ENCODE results near the gene ARNT2. TPM values are rescaled to one million over a fixed set of nuclear protein-coding genes. Genes with fewer than 3 reads are reported as not detected.

ARNT2 gene
- total RNA-seq, 1 donor from 2014 or later: 0.26 TPM

DNA sequence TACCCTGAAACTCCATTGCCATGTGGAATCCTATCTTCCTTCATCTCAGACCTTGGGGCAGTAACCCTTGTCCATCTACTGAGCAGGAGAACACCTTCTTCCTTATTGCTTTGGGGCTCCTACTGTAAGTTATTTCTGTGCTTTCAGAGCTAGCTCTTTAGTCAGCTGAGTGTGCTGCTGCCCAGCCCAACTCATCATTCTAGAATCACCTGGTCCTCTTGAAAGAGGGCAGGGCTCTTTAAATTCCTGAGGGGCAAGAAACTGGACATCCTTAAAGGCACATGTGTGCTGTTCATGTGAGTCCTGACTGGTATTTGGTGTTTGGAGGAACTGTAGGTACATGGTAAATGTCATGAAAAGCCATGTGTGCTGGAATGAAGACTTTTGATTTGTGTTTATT is 140.9 kb downstream of the ARNT2 start:
- no peaks in the 10 kb centered on the region for H3K36me3 ChIP-seq (ENCODE audit: control insufficient read depth, insufficient read depth, low read length)
- TF ChIP-seq, protein P1, sequence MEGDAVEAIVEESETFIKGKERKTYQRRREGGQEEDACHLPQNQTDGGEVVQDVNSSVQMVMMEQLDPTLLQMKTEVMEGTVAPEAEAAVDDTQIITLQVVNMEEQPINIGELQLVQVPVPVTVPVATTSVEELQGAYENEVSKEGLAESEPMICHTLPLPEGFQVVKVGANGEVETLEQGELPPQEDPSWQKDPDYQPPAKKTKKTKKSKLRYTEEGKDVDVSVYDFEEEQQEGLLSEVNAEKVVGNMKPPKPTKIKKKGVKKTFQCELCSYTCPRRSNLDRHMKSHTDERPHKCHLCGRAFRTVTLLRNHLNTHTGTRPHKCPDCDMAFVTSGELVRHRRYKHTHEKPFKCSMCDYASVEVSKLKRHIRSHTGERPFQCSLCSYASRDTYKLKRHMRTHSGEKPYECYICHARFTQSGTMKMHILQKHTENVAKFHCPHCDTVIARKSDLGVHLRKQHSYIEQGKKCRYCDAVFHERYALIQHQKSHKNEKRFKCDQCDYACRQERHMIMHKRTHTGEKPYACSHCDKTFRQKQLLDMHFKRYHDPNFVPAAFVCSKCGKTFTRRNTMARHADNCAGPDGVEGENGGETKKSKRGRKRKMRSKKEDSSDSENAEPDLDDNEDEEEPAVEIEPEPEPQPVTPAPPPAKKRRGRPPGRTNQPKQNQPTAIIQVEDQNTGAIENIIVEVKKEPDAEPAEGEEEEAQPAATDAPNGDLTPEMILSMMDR (IDR thresholded peaks at IDR 0.05; ENCODE audit: insufficient read depth, low read length, severe bottlenecking): no peak
- DNase-seq (ENCODE audit: low read depth) (no peak), FAIRE-seq (no peak)
- no peak overlapping the region for H3K4me3 ChIP-seq (ENCODE audit: low read depth, low read length)
- no peaks in the 10 kb centered on the region for H3K27me3 ChIP-seq (ENCODE audit: control insufficient read depth, insufficient read depth, low read length)

- Histone ChIP-seq H3K27me3 (ENCODE audit: control insufficient read depth, insufficient read depth, low read length) (no peaks in the 10 kb centered on the region), H3K4me3 (ENCODE audit: low read depth, low read length) (no peak overlapping the region), H3K36me3 (ENCODE audit: control insufficient read depth, insufficient read depth, low read length) (no peaks in the 10 kb centered on the region)
- FAIRE-seq (no peak), DNase-seq (ENCODE audit: low read depth) (no peak)
- TF ChIP-seq, protein P1 (IDR thresholded peaks at IDR 0.05; ENCODE audit: insufficient read depth, low read length, severe bottlenecking): no peak
Measured at GRCh38 chr15:80547264-80547663, 143.1 kb downstream of the ARNT2 start.

DNA sequence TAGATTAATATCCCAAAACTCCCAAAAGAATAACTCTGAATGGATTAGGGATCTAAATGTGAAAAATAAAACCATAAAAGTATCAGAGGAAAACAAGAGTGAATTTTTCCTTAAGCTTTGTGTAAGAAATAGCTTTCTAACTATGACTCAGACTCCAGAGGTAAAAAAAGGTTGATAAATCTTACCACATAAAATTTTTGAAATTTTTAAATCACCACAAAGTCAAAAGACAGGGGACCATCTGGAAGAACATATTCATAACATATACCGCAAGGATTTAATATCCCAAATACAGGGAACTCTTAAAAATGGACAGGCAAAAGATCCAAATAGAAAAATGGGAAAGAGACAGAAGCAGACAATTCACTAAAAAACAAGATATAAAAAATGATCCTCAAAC is 145.0 kb downstream of the ARNT2 start:
- TF ChIP-seq, protein P1 (IDR thresholded peaks at IDR 0.05; ENCODE audit: insufficient read depth, low read length, severe bottlenecking): no peak
- no peak overlapping the region for H3K4me3 ChIP-seq (ENCODE audit: low read depth, low read length)
- FAIRE-seq (no peak), DNase-seq (ENCODE audit: low read depth) (peak; percentile 52)
- no peaks in the 10 kb centered on the region for H3K36me3 ChIP-seq (ENCODE audit: control insufficient read depth, insufficient read depth, low read length)
- H3K27me3 ChIP-seq (ENCODE audit: control insufficient read depth, insufficient read depth, low read length): no peaks in the 10 kb centered on the region

DNA sequence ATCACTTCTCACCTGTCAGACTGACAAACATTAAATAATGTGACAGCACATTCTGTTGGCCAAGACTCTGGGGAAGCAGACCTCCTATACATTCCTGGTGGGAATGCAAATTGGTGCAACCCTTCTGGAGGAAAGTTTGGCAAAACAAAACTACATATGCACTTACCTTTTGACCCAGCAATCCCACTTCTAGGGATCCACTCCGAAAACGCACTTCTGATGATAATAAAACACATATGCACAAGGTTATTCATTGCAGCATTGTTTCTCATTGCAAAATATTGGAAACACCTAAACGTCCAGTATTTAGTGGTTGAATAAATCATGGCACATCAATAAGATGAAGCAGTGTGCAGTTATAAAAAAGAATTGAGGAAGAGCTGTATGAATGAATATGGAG is 145.5 kb downstream of the ARNT2 start:
- Histone ChIP-seq H3K27me3 (ENCODE audit: control insufficient read depth, insufficient read depth, low read length) (no peaks in the 10 kb centered on the region), H3K36me3 (ENCODE audit: control insufficient read depth, insufficient read depth, low read length) (no peaks in the 10 kb centered on the region), H3K4me3 (ENCODE audit: low read depth, low read length) (no peak overlapping the region)
- no peak for FAIRE-seq
- TF ChIP-seq, protein P1 (IDR thresholded peaks at IDR 0.05; ENCODE audit: insufficient read depth, low read length, severe bottlenecking): no peak
- no peak for DNase-seq (ENCODE audit: low read depth)

DNA sequence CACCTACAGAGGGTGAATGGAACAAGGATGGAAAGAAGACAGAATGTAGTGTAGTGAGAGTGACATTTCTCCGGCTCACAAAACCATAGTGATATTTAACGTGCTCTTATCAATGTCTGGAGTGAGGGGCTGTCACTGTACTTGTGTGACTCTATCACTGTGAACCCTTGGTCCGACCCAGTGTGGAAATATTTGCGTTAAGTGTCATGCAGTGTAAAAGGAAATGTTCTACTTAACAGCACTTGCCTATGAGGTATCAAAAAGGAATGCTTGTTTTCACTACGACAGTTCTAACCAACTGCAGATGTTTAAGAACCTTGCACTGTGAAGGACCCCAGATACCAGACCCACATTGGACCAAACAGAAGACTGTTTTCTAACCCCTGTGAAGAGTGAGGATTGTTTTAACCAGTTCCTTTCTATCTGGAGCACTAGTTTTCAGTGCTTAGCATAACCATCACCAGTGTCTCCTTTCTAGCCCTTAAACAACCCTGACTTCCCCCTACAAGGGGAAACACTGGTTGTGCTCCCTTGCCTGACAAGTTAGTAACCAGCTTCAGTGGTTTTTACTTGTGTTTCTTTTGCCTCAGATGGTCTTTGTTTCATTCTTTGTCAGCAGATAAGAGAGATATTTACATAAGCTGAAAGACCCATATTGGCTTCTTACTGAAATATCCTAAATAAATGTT is 146.2 kb downstream of the ARNT2 start:
- H3K27me3 ChIP-seq (ENCODE audit: control insufficient read depth, insufficient read depth, low read length): no peaks in the 10 kb centered on the region
- H3K36me3 ChIP-seq (ENCODE audit: control insufficient read depth, insufficient read depth, low read length): no peaks in the 10 kb centered on the region
- TF ChIP-seq, protein P1 (IDR thresholded peaks at IDR 0.05; ENCODE audit: insufficient read depth, low read length, severe bottlenecking): no peak
- no peak for FAIRE-seq
- DNase-seq (ENCODE audit: low read depth): peak; percentile 84
- H3K4me3 ChIP-seq (ENCODE audit: low read depth, low read length): no peak overlapping the region

DNA sequence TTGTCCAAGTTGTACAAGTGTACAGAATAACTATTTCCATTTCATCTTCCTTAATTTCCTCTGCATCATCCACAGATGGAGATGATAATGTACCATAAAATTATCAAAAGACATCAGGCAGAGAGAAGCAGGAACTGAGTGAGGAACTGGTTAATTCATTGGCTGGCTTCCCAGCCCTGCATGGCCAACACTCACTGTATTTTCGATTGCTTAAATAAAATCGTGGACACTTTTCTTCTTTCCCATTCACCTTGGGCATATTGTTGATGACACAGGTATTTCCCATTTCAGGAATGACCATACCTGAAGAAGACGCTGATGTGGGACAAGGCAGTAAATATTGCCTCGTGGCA is 146.7 kb downstream of the ARNT2 start:
- TF ChIP-seq, protein P1 (IDR thresholded peaks at IDR 0.05; ENCODE audit: insufficient read depth, low read length, severe bottlenecking): no peak
- no peak overlapping the region for H3K4me3 ChIP-seq (ENCODE audit: low read depth, low read length)
- FAIRE-seq (no peak), DNase-seq (ENCODE audit: low read depth) (peak; percentile 35)
- no peaks in the 10 kb centered on the region for H3K36me3 ChIP-seq (ENCODE audit: control insufficient read depth, insufficient read depth, low read length)
- H3K27me3 ChIP-seq (ENCODE audit: control insufficient read depth, insufficient read depth, low read length): no peaks in the 10 kb centered on the region
